ENCODE results near the gene AHCTF1. TPM values are rescaled to one million over a fixed set of nuclear protein-coding genes. Genes with fewer than 3 reads are reported as not detected.
"Not testable (repeated sequence)": the region's sequence is repeated elsewhere in the genome, so short reads cannot be mapped to it uniquely, and the experiment has no call there.

The AHCTF1 gene
- total RNA-seq, 1 donor = 38.7 TPM

DNA sequence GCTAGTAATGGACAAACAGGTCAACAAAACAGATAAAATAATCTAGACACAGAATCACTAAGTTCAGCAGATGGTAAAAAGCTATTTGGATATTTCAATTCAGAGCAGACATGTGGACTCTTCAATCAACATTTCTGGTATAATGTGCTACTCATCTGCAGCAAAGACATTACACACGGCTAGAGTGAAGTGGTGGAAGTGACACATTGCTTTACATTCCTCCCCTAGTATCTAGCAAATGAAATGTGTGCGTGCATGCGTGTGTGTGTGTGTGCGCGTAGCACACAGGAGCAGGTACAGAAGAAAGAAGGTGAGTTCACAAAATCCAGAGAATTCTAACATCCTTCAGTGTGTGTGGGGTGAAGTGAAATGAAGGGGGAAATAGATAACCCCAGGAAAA lies 8.3 kb downstream of the AHCTF1 start:
- DNase-seq (ENCODE audit: low read depth) = no peak
- no peak overlapping the region for H3K4me3 ChIP-seq (ENCODE audit: low read depth, low read length)

DNA sequence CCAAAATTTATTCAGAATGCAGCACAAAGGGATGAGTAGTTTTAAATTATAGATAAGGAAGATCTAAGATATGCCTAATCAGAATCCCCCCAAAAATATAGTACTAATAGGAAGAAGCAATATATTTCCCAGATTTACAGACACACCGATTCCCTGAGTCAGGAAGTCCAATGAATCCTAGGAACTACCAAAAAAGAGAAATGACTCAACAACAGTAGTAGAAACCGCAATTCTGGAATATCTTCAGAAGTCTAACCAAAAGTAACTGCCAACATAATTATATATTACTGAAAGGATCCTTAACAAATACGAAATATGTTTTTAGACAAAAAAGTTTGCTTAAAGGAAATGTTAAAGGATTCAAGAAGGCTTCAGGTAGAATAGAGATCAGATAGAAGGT lies 10.3 kb downstream of the AHCTF1 start:
- DNase-seq (ENCODE audit: low read depth) = peak; percentile 14
- H3K4me3 ChIP-seq (ENCODE audit: low read depth, low read length) = no peak overlapping the region
- TF ChIP-seq CTCF (IDR thresholded peaks at IDR 0.05; ENCODE audit: insufficient read depth, low read length) = no peak

More for the DNA sequence above, 8.3 kb downstream of the AHCTF1 start:
- TF ChIP-seq CTCF (IDR thresholded peaks at IDR 0.05; ENCODE audit: insufficient read depth, low read length) = no peak

- H3K4me3 ChIP-seq (ENCODE audit: low read depth, low read length) = no peak overlapping the region
- no peak for TF ChIP-seq CTCF (IDR thresholded peaks at IDR 0.05; ENCODE audit: insufficient read depth, low read length)
- DNase-seq (ENCODE audit: low read depth) = no peak
These were observed 11.8 kb downstream of the AHCTF1 start for GRCh38 chr1:246919902-246920301.

DNA sequence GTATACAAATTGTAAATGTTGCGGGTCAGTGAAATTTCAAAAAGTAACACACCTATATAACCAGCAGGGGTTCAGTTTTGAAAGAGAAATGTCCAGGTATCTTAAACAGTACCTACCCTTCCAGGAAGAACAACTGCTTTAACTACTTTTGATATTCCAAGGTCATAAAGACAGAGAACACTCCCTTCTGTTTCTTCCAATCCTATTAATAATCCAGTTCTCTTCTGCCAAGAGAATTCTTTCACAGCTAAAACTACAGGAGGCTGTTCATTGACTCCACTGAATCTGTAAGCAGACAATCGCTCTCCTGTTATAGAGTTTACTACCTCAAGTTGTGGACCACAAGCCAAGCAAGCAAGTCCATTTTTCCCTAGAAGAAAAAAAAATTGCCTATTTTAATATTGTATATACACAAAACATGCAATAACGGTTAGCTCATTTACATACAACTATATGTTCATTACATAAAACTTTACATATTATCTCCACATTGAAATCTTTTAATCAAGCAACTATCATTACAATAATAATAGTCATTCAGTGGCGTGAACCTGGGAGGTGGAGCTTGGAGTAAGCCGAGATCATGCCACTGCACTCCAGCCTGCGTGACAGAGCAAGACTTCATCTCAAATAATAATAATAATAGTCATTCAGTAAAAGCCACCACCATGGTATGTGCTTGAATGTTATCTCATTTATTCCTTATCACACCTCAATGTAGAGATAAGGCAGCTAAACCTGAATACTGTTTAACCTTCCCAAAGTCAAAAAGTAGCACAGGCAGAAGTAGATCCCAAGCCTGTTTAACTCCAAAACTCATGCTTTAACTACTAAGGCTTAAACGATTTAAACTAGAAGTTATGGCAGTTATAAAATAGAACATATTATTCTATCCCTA lies 15.5 kb downstream of the AHCTF1 start:
- DNase-seq (ENCODE audit: low read depth); H3K4me3 ChIP-seq (ENCODE audit: low read depth, low read length): not testable (repeated sequence)

DNA sequence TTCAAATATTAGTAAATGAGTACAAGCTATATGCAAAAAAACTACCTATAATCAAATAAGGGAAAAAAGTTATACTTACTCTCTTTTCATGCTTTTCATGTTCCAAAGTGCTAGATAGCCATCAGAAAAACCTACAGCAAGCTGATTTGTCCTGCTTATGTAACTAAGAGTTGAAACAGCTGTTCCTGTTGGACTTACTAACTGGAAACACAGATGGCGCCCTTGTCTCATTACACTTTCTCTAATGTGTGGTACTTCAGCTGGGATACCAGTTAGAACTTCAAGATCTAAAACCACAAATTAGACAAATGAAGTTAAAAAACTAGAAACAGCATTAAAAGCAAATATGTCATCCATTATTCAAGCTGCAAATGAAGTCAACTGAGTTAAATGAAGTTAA lies 24.3 kb downstream of the AHCTF1 start:
- peak; percentile 47 for TF ChIP-seq CTCF (IDR thresholded peaks at IDR 0.05; ENCODE audit: insufficient read depth, low read length)
- no peak overlapping the region for H3K4me3 ChIP-seq (ENCODE audit: low read depth, low read length)
- peak; percentile 79 for DNase-seq (ENCODE audit: low read depth)

- no peak overlapping the region for H3K4me3 ChIP-seq (ENCODE audit: low read depth, low read length)
- no peak for TF ChIP-seq CTCF (IDR thresholded peaks at IDR 0.05; ENCODE audit: insufficient read depth, low read length)
- no peak for DNase-seq (ENCODE audit: low read depth)
These were observed 24.9 kb downstream of the AHCTF1 start for GRCh38 chr1:246906833-246907232.

- TF ChIP-seq CTCF (IDR thresholded peaks at IDR 0.05; ENCODE audit: insufficient read depth, low read length) = no peak
- H3K4me3 ChIP-seq (ENCODE audit: low read depth, low read length) = no peak overlapping the region
- DNase-seq (ENCODE audit: low read depth) = no peak
These were observed 29.9 kb downstream of the AHCTF1 start for GRCh38 chr1:246901874-246902273.

All from fibroblast of the aortic adventitia (primary cell).